ENCODE results near the gene IPMK. TPM values are rescaled to one million over a fixed set of nuclear protein-coding genes. Genes with fewer than 3 reads are reported as not detected.

Gene IPMK
- total and polyA plus RNA-seq, 2 donors (not counting 1 experiment from before 2014, with no cell fraction given): 3.6 to 6.3 TPM

GRCh38 chr10:58209669-58210068 is 58.0 kb downstream of the IPMK start:
- TF ChIP-seq CTCF (conservative IDR thresholded peaks at IDR 0.05 in 1 of 2, IDR thresholded peaks at IDR 0.05 in 1 of 2; ENCODE audit: low read depth in 1 of 2, low read length in 2 of 2) (no peak), EZH2 (IDR thresholded peaks at IDR 0.05; ENCODE audit: low read length, missing control alignments) (no peak)
- no peaks in the 10 kb centered on the region for H3K79me2 ChIP-seq (ENCODE audit: control insufficient read depth, insufficient read depth, low read length)
- DNase-seq (ENCODE audit: low read depth in 2 of 2): peak; percentile 6 to 9

GRCh38 chr10:58206251-58206650 is 61.4 kb downstream of the IPMK start:
- Histone ChIP-seq H3K79me2 (ENCODE audit: control insufficient read depth, insufficient read depth, low read length) (no peaks in the 10 kb centered on the region), H2AFZ (ENCODE audit: low read length) (no peak overlapping the region), H3K4me2 (ENCODE audit: extremely low read depth, insufficient read depth, low read length) (no peak overlapping the region), H3K27me3 (ENCODE audit: control insufficient read depth, insufficient read depth, low read length) (no peaks in the 10 kb centered on the region), H3K4me3 (replicated peaks in 1 of 4; ENCODE audit: control extremely low read depth in 1 of 4, insufficient read depth in 1 of 4, low read depth in 3 of 4, low read length in 4 of 4) (no peak overlapping the region), H4K20me1 (ENCODE audit: control insufficient read depth, extremely low read depth, insufficient read depth, low read length) (no peaks in the 10 kb centered on the region), H3K9me3 (ENCODE audit: control insufficient read depth, insufficient read depth, low read depth, low read length) (no peaks in the 10 kb centered on the region), H3K9ac (ENCODE audit: insufficient read depth, low read length) (no peak overlapping the region), H3K27ac (ENCODE audit: insufficient read depth, low read length) (no peak overlapping the region), H3K4me1 (ENCODE audit: control insufficient read depth, extremely low read depth, insufficient read depth, low read length) (no peaks in the 10 kb centered on the region), H3K36me3 (ENCODE audit: control insufficient read depth, insufficient read depth, low read length) (no peaks in the 10 kb centered on the region)
- no peak for TF ChIP-seq EZH2 (IDR thresholded peaks at IDR 0.05; ENCODE audit: low read length, missing control alignments)
- TF ChIP-seq CTCF (conservative IDR thresholded peaks at IDR 0.05 in 1 of 2, IDR thresholded peaks at IDR 0.05 in 1 of 2; ENCODE audit: low read depth in 1 of 2, low read length in 2 of 2): no peak
- no peak for DNase-seq (ENCODE audit: low read depth in 2 of 2)

More at GRCh38 chr10:58209669-58210068, 58.0 kb downstream of the IPMK start:
- no peaks in the 10 kb centered on the region for H3K27me3 ChIP-seq (ENCODE audit: control insufficient read depth, insufficient read depth, low read length)
- H4K20me1 ChIP-seq (ENCODE audit: control insufficient read depth, extremely low read depth, insufficient read depth, low read length): no peaks in the 10 kb centered on the region
- H3K36me3 ChIP-seq (ENCODE audit: control insufficient read depth, insufficient read depth, low read length): no peaks in the 10 kb centered on the region
- H3K9me3 ChIP-seq (ENCODE audit: control insufficient read depth, insufficient read depth, low read depth, low read length): no peaks in the 10 kb centered on the region
- H3K27ac ChIP-seq (ENCODE audit: insufficient read depth, low read length): no peak overlapping the region
- H2AFZ ChIP-seq (ENCODE audit: low read length): no peak overlapping the region
- no peak overlapping the region for H3K4me2 ChIP-seq (ENCODE audit: extremely low read depth, insufficient read depth, low read length)
- H3K9ac ChIP-seq (ENCODE audit: insufficient read depth, low read length): no peak overlapping the region
- no peak overlapping the region for H3K4me3 ChIP-seq (replicated peaks in 1 of 4; ENCODE audit: control extremely low read depth in 1 of 4, insufficient read depth in 1 of 4, low read depth in 3 of 4, low read length in 4 of 4)
- H3K4me1 ChIP-seq (ENCODE audit: control insufficient read depth, extremely low read depth, insufficient read depth, low read length): no peaks in the 10 kb centered on the region

GRCh38 chr10:58201704-58202103 is 66.0 kb downstream of the IPMK start:
- no peaks in the 10 kb centered on the region for H4K20me1 ChIP-seq (ENCODE audit: control insufficient read depth, extremely low read depth, insufficient read depth, low read length)
- TF ChIP-seq EZH2 (IDR thresholded peaks at IDR 0.05; ENCODE audit: low read length, missing control alignments) (no peak), CTCF (conservative IDR thresholded peaks at IDR 0.05 in 1 of 2, IDR thresholded peaks at IDR 0.05 in 1 of 2; ENCODE audit: low read depth in 1 of 2, low read length in 2 of 2) (no peak)

More at GRCh38 chr10:58201704-58202103, 66.0 kb downstream of the IPMK start:
- no peak overlapping the region for H3K27ac ChIP-seq (ENCODE audit: insufficient read depth, low read length)
- no peak overlapping the region for H3K4me2 ChIP-seq (ENCODE audit: extremely low read depth, insufficient read depth, low read length)
- no peak for DNase-seq (ENCODE audit: low read depth in 2 of 2)
- H3K36me3 ChIP-seq (ENCODE audit: control insufficient read depth, insufficient read depth, low read length): no peaks in the 10 kb centered on the region
- no peaks in the 10 kb centered on the region for H3K27me3 ChIP-seq (ENCODE audit: control insufficient read depth, insufficient read depth, low read length)
- no peaks in the 10 kb centered on the region for H3K4me1 ChIP-seq (ENCODE audit: control insufficient read depth, extremely low read depth, insufficient read depth, low read length)
- H3K4me3 ChIP-seq (replicated peaks in 1 of 4; ENCODE audit: control extremely low read depth in 1 of 4, insufficient read depth in 1 of 4, low read depth in 3 of 4, low read length in 4 of 4): no peak overlapping the region
- H3K9ac ChIP-seq (ENCODE audit: insufficient read depth, low read length): no peak overlapping the region
- no peak overlapping the region for H2AFZ ChIP-seq (ENCODE audit: low read length)
- no peaks in the 10 kb centered on the region for H3K79me2 ChIP-seq (ENCODE audit: control insufficient read depth, insufficient read depth, low read length)
- H3K9me3 ChIP-seq (ENCODE audit: control insufficient read depth, insufficient read depth, low read depth, low read length): no peaks in the 10 kb centered on the region
